GM12878 (cell line): Measurements from ENCODE around the gene ZNF496. TPM values are rescaled to one million over a fixed set of nuclear protein-coding genes. Genes with fewer than 3 reads are reported as not detected.

Source experiments
- ATAC-seq: fragments of 200-7000 bp; cut with Tn5 transposase; 3 replicates; pipeline ENCODE4 v1.9.1; 2020; ENCODE audit warnings: mild to moderate bottlenecking, moderate library complexity
- BruUV-seq: library from RNA; stranded (reverse); fragments of 400-500 nt; replicated peaks from 2 replicates; lab custom pipeline; 2021; lab: Mats Ljungman, UMichigan
- CTCF ChIA-PET: fragments of 300-600 bp; sonication (Branson Sonifier 250); formaldehyde crosslinking; extraction: SDS; loops from one replicate; lab custom pipeline; 2021; ENCODE audit warnings: inconsistent platforms; lab: Yijun Ruan, JAX
- POLR2A ChIA-PET: fragments of 350-600 bp; formaldehyde crosslinking; extraction: SDS; loops from one replicate; lab custom pipeline; 2021; ENCODE audit warnings: inconsistent platforms; lab: Charles Lee
- RAD21 ChIA-PET: fragments of 300-600 bp; sonication (Branson Sonifier 250); formaldehyde crosslinking; loops from one replicate; lab custom pipeline; 2023; ENCODE audit warnings: antibody characterized with exemption; ENCODE audit not compliant: unreplicated experiment; lab: Charles Lee
- SMC1A ChIA-PET: fragments of 300-600 bp; sonication (Branson Sonifier 250); formaldehyde crosslinking; loops from one replicate; lab custom pipeline; 2023; ENCODE audit not compliant: unreplicated experiment, uncharacterized antibody; lab: Charles Lee
- DNase-seq: peaks from one replicate; pipeline ENCODE4 v3.0.0-alpha.2; 2011; ENCODE audit warnings: low read depth, low spot score
- FAIRE-seq: peaks from 3 replicates; lab custom pipeline; 2011; peaks lifted over from hg19 to GRCh38; lab: Jason Lieb, UNC
- H2AFZ ChIP-seq: 2 replicates; pipeline ENCODE4 v1.6.0; 2011; ENCODE audit warnings: low read depth, low read length, control low read depth; ENCODE audit not compliant: control insufficient read depth
- H3K27ac ChIP-seq: 2 replicates; pipeline ENCODE4 v1.5.1; 2011; ENCODE audit warnings: control low read depth; ENCODE audit not compliant: control insufficient read depth, insufficient read depth
- H3K27me3 ChIP-seq, 2 experiments: replicated peaks in 1 of 2; 2 replicates each; pipeline versions ENCODE4 v1.6.0 to v1.6.1; 2011; ENCODE audit warnings: low read length in 1 of 2; ENCODE audit not compliant: control insufficient read depth in 2 of 2, insufficient read depth in 2 of 2
- H3K36me3 ChIP-seq, 2 experiments: 2 replicates each; pipeline ENCODE4 v1.5.1; 2011; ENCODE audit warnings: low read length in 1 of 2; ENCODE audit not compliant: control insufficient read depth in 2 of 2, insufficient read depth in 2 of 2
- H3K4me1 ChIP-seq: 2 replicates; pipeline ENCODE4 v1.6.1; 2011; ENCODE audit warnings: mild to moderate bottlenecking, low read length, moderate library complexity, mixed read lengths; ENCODE audit not compliant: control insufficient read depth, insufficient read depth
- H3K4me2 ChIP-seq: 2 replicates; pipeline ENCODE4 v1.6.0; 2011; ENCODE audit warnings: control low read depth; ENCODE audit not compliant: control insufficient read depth, insufficient read depth
- H3K4me3 ChIP-seq: fragments of 200-600 bp; sonication (generic); 2 replicates; pipeline ENCODE4 v1.5.1; 2016
- H3K79me2 ChIP-seq: 2 replicates; pipeline ENCODE4 v1.6.0; 2011; ENCODE audit warnings: low read length; ENCODE audit not compliant: control insufficient read depth, insufficient read depth
- H3K9ac ChIP-seq: 2 replicates; pipeline ENCODE4 v1.8.0; 2011; ENCODE audit warnings: low read length, control low read depth, mixed read lengths; ENCODE audit not compliant: control insufficient read depth, insufficient read depth
- H3K9me3 ChIP-seq: replicated peaks from 3 replicates; pipeline ENCODE4 v1.5.1; 2011; ENCODE audit warnings: mild to moderate bottlenecking, low read length; ENCODE audit not compliant: control insufficient read depth, insufficient read depth
- H4K20me1 ChIP-seq: 2 replicates; pipeline ENCODE4 v1.6.0; 2011; ENCODE audit not compliant: control insufficient read depth, insufficient read depth
- EED ChIP-seq: sonication (generic); IDR thresholded peaks from 2 replicates; pipeline ENCODE4 v1.6.1; 2016; ENCODE audit warnings: antibody characterized with exemption, low read depth
- FOS ChIP-seq: IDR thresholded peaks from 3 replicates; pipeline ENCODE4 v1.6.1; 2011; ENCODE audit warnings: borderline replicate concordance; ENCODE audit not compliant: insufficient read length; ENCODE audit errors: extremely low read depth
- WGBS: methylation state at CpG from one replicate; pipeline ENCODE4 v1.1.6; 2016; ENCODE audit warnings: low lambda C conversion rate; ENCODE audit not compliant: insufficient replicate concordance, insufficient coverage; ENCODE audit errors: missing lambda C conversion rate; 5-methylcytosine and 5-hydroxymethylcytosine counted together
- in situ Hi-C: fragments of 300-500 bp; cut with MboI; formaldehyde crosslinking; loops from 9 replicates; pipeline ENCODE4 v1.14.3; 2018; ENCODE audit warnings: mixed read lengths
- intact Hi-C: fragments of 100-400 bp; cut with micrococcal nuclease; formaldehyde crosslinking; loops from one replicate; pipeline ENCODE4 v1.14.2; 2022; ENCODE audit not compliant: unreplicated experiment
- polyA plus RNA-seq, 11 experiments: library from polyadenylated mRNA; depleted of rRNA in 4 of 11; unstranded in 6 of 11; stranded (reverse) in 5 of 11; fragments of >200 nt; fragmentation: Nextera tagmentation in 4 of 11; fragmentation: Illumina TruSeq in 1 of 11; extraction: Ambion mirVana in 4 of 11; extraction: Trizol in 1 of 11; gene quantifications; 1 replicate in 1 of 11; 2 replicates in 10 of 11; pipeline versions ENCODE4 v1.2.1 to v1.2.3, GENCODE V29; 2011 to 2016; ENCODE audit warnings: inconsistent platforms in 2 of 11, missing spikeins in 2 of 11, low read depth in 1 of 11
- total RNA-seq, 4 experiments: library from RNA; depleted of rRNA in 3 of 4; stranded (reverse); fragments of >200 nt in 3 of 4; fragmentation: Illumina TruSeq in 1 of 4; extraction: Trizol in 1 of 4; gene quantifications; 2 replicates each; pipeline versions ENCODE4 v1.2.1 to v1.2.3, GENCODE V29; 2013 to 2021
- TF ChIP-seq, protein P1 (sequence below): fragments of 450-650 bp; IDR thresholded peaks from 2 replicates; pipeline ENCODE4 v1.6.1; 2017; ENCODE audit warnings: low read depth, mild to moderate bottlenecking, moderate library complexity
- TF ChIP-seq, protein P2 (sequence below): IDR thresholded peaks from 2 replicates; pipeline ENCODE4 v1.6.1; 2012; ENCODE audit warnings: low read length, inconsistent platforms

The ZNF496 gene
- total and polyA plus RNA-seq, 10 of the 15 experiments (the other 5 are each of a cell fraction or from before 2014, with no cell fraction given), result 1.6 to 26.4 (median 12.5) TPM

DNA sequence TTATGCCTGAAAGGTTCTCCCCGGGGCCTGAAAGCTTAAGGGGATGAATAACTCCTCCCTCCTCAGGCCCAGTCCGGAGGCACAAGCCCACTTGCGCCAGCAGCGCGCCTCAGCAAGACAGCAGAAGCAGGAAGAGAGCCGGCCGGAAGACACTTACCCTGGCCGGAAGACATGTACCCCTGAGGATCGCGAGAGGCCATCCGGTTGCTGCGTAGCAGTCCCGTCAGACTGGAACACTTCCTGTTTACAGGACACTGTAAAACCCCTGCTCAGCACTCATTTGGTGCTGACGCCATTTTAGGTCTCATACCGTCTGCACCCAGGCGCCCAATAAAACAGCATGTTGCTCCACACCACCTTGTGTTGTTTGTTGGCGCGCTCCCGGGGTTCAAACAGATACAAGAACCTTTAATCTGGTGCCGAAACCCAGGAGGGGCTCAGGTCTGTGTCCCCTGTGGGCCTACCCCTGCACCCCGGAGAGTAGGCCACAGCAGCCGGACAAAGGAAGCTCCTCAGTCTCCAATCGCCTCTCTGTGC is 45.5 kb downstream of the ZNF496 start:
- Histone ChIP-seq H3K9ac (no peak overlapping the region), H3K4me3 (no peak overlapping the region), H3K4me2 (no peak overlapping the region), H3K79me2 (no peaks in the 10 kb centered on the region), H4K20me1 (no peaks in the 10 kb centered on the region), H3K36me3 (no peaks in the 10 kb centered on the region), H3K9me3 (no peaks in the 10 kb centered on the region; the same call in 2 of the 3 replicates), H3K4me1 (no peaks in the 10 kb centered on the region), H3K27ac (no peak overlapping the region), H3K27me3 (no peaks in the 10 kb centered on the region), H2AFZ (no peak overlapping the region)
- intact Hi-C loops (no loop called here), in situ Hi-C loops (no loop called here)
- ATAC-seq, result no peak
- CTCF ChIA-PET, result no interaction called here
- RAD21 ChIA-PET, result no interaction called here
- no peak for FAIRE-seq
- TF ChIP-seq, protein P1, sequence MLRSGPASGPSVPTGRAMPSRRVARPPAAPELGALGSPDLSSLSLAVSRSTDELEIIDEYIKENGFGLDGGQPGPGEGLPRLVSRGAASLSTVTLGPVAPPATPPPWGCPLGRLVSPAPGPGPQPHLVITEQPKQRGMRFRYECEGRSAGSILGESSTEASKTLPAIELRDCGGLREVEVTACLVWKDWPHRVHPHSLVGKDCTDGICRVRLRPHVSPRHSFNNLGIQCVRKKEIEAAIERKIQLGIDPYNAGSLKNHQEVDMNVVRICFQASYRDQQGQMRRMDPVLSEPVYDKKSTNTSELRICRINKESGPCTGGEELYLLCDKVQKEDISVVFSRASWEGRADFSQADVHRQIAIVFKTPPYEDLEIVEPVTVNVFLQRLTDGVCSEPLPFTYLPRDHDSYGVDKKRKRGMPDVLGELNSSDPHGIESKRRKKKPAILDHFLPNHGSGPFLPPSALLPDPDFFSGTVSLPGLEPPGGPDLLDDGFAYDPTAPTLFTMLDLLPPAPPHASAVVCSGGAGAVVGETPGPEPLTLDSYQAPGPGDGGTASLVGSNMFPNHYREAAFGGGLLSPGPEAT, result no peak
- no peak for TF ChIP-seq EED
- no peak for TF ChIP-seq FOS
- TF ChIP-seq, protein P2, sequence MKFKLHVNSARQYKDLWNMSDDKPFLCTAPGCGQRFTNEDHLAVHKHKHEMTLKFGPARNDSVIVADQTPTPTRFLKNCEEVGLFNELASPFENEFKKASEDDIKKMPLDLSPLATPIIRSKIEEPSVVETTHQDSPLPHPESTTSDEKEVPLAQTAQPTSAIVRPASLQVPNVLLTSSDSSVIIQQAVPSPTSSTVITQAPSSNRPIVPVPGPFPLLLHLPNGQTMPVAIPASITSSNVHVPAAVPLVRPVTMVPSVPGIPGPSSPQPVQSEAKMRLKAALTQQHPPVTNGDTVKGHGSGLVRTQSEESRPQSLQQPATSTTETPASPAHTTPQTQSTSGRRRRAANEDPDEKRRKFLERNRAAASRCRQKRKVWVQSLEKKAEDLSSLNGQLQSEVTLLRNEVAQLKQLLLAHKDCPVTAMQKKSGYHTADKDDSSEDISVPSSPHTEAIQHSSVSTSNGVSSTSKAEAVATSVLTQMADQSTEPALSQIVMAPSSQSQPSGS, result no peak
- POLR2A ChIA-PET, result no interaction called here
- SMC1A ChIA-PET, result no interaction called here
- WGBS, result 90% methylated on average over 23 of the region's 23 CpGs
- no peak for DNase-seq
- BruUV-seq, result no TSS peak
